NT2/D1 (cell line): Measurements from ENCODE around the gene CARD8.

Experiments used
- DNase-seq: peaks from one replicate; pipeline ENCODE4 v3.0.0-alpha.2; 2011; ENCODE audit warnings: low read depth, low spot score
- H3K27me3 ChIP-seq: 2 replicates; pipeline ENCODE4 v1.6.0; 2011; ENCODE audit warnings: mild to moderate bottlenecking; ENCODE audit not compliant: insufficient read length, insufficient read depth
- H3K36me3 ChIP-seq: 2 replicates; pipeline ENCODE4 v1.6.1; 2011; ENCODE audit warnings: mild to moderate bottlenecking, low read length, mixed read lengths; ENCODE audit not compliant: insufficient read depth, insufficient read length
- H3K4me1 ChIP-seq: 2 replicates; pipeline ENCODE4 v1.5.1; 2011; ENCODE audit not compliant: insufficient read depth, insufficient read length
- H3K4me3 ChIP-seq: 2 replicates; pipeline ENCODE4 v1.5.1; 2011; ENCODE audit warnings: low read depth; ENCODE audit not compliant: insufficient read length
- H3K9ac ChIP-seq: 2 replicates; pipeline ENCODE4 v1.6.0; 2011; ENCODE audit warnings: low read depth; ENCODE audit not compliant: insufficient read length
- H3K9me3 ChIP-seq: 2 replicates; pipeline ENCODE4 v1.5.1; 2011; ENCODE audit warnings: mild to moderate bottlenecking, low read length; ENCODE audit not compliant: insufficient read depth
- SUZ12 ChIP-seq: IDR thresholded peaks from 2 replicates; pipeline ENCODE4 v1.6.1; 2011; ENCODE audit not compliant: insufficient read length, insufficient read depth; ENCODE audit errors: extremely low read depth
- YY1 ChIP-seq: IDR thresholded peaks from 2 replicates; pipeline ENCODE4 v1.6.1; 2011; ENCODE audit not compliant: insufficient read length, insufficient read depth
- ZNF274 ChIP-seq: IDR thresholded peaks from 2 replicates; pipeline ENCODE4 v1.6.1; 2011; ENCODE audit warnings: mild to moderate bottlenecking, low read depth, low read length

CARD8 gene

DNA sequence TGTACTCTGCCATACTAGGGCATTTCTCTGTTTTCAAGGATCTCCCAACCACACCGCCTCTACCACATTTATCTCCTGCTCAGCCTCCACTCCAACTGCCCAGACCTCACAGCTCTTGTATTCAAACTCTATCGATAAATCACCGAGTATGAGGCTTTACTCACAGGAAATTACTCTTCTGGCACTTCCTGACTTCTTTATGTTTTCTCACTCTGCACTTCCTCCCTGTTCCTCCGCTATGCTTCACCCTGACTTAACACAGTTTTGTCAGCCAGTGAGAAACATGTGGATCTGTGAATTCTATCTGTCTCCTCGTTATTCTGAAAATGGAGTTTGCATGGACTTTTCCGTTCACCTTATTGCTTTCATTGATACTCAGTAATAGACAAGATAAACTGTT, 2.6 kb upstream of the CARD8 start:
- TF ChIP-seq SUZ12 (no peak), ZNF274 (no peak), YY1 (no peak)
- Histone ChIP-seq H3K9me3 (peaks cover 5% of the 10 kb centered on the region; the same call in 1 of the 2 replicates), H3K27me3 (peaks cover 5% of the 10 kb centered on the region), H3K4me1 (no peaks in the 10 kb centered on the region), H3K4me3 (no peak overlapping the region), H3K36me3 (no peaks in the 10 kb centered on the region), H3K9ac (no peak overlapping the region)
- no peak for DNase-seq

DNA sequence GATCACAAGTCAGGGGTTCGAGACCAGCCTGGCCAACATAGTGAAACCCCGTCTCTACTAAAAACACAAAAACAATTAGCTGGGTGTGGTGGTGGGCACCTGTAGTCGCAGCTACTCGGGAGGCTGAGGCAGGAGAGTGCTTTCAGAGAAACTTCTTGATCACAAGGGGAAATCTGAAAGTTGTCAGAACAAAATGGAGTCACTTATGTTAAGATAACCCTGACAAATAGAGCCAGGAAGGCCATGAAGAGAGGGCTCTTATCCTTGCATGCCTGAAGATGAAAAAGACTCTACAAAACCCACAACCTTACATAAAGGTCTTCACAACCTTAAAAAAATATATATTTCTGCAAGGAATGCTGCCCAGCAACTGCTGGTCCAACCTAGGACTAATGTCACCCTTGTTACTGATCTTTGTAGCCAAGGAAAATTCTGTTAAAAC, 1.2 kb downstream of the CARD8 start:
- Histone ChIP-seq H3K27me3 (no peaks in the 10 kb centered on the region), H3K9me3 (peaks cover 11% of the 10 kb centered on the region; the same call in 1 of the 2 replicates), H3K9ac (no peak overlapping the region), H3K4me1 (no peaks in the 10 kb centered on the region), H3K36me3 (no peaks in the 10 kb centered on the region), H3K4me3 (no peak overlapping the region)
- DNase-seq: no peak
- TF ChIP-seq SUZ12 (no peak), YY1 (no peak), ZNF274 (no peak)

DNA sequence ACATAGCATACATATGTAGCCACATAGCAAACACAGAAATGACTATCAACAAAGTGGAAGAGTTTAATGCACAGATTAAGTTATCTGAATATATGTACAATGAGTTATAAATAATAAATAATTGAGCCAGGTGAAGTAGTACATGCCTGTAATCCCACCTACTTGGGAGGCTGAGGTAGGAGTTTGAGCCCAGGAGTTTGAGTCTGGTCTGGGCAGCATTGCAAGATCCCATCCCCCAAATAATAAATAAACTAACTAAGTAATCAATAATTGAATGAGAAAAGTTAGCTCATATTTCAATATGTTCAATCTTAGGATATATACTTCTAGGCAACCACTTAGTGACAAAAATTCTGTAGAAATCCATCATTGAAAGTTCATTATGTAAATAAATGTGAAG, 1.7 kb downstream of the CARD8 start:
- H3K9ac ChIP-seq: no peak overlapping the region

DNA sequence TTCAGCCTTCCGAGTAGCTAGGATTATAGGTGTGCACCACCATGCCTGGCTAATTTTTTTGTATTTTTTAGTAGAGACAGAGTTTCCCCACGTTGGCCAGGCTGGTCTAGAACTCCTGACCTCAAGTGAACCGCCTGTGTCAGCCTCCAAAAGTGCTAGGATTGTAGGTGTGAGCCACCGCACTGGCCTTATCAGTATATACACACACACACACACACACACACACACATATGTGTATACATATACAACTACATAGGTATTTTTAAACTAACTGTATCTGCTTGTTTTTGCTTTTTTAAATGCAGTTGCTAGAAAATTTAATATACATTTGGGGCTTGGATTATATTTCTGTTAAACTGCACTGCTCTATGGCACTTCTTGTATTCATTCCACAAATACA, 3.1 kb downstream of the CARD8 start:
- TF ChIP-seq ZNF274 (no peak), YY1 (no peak), SUZ12 (no peak)
- Histone ChIP-seq H3K4me1 (no peaks in the 10 kb centered on the region), H3K9ac (no peak overlapping the region), H3K4me3 (no peak overlapping the region), H3K9me3 (peaks cover 11% of the 10 kb centered on the region; the same call in 1 of the 2 replicates), H3K27me3 (no peaks in the 10 kb centered on the region), H3K36me3 (no peaks in the 10 kb centered on the region)
- DNase-seq: no peak

More for the DNA sequence above, 1.7 kb downstream of the CARD8 start:
- no peaks in the 10 kb centered on the region for H3K4me1 ChIP-seq
- no peaks in the 10 kb centered on the region for H3K36me3 ChIP-seq
- H3K27me3 ChIP-seq: no peaks in the 10 kb centered on the region
- DNase-seq: no peak
- H3K4me3 ChIP-seq: no peak overlapping the region
- TF ChIP-seq SUZ12: no peak
- TF ChIP-seq ZNF274: no peak
- TF ChIP-seq YY1: no peak
- H3K9me3 ChIP-seq: peaks cover 11% of the 10 kb centered on the region; the same call in 1 of the 2 replicates

DNA sequence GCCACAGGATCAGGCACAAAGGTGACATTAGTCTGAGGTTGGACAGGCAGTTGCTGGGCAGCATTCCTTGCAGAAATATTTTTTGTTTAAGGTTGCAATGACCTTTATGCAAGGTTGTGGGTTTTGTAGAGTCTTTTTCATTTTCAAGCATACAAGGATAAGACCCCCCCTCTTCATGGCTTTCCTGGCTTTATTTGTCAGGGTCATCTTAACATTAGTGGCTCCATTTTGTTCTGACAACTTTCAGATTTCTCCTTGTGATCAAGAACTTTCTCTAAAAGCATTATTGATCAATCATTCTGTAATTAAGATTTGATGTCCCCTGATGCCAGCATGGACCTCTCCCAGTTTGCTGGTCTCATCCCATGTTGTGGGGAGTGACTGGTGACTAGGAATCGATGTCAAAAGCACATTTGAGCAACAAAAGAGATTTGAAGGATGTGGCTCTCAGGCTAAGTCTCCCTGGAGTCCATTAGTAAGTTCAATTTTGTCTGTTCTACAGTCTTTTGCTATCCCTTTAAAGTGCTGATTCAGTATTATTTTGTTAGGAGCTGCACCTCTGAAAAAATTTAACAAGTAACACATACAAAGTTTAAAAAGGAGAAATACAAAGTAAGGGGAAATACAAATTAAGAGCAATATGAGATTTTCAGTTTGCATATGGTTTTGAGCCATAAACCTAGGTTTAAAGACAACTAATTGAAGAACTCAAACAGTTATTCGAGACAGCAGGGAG, 5.3 kb downstream of the CARD8 start:
- no peak for DNase-seq
- Histone ChIP-seq H3K9ac (no peak overlapping the region), H3K36me3 (no peaks in the 10 kb centered on the region), H3K4me1 (no peaks in the 10 kb centered on the region), H3K4me3 (no peak overlapping the region), H3K9me3 (peaks cover 11% of the 10 kb centered on the region; the same call in 1 of the 2 replicates), H3K27me3 (no peaks in the 10 kb centered on the region)
- TF ChIP-seq YY1: no peak
- TF ChIP-seq ZNF274: no peak
- no peak for TF ChIP-seq SUZ12

DNA sequence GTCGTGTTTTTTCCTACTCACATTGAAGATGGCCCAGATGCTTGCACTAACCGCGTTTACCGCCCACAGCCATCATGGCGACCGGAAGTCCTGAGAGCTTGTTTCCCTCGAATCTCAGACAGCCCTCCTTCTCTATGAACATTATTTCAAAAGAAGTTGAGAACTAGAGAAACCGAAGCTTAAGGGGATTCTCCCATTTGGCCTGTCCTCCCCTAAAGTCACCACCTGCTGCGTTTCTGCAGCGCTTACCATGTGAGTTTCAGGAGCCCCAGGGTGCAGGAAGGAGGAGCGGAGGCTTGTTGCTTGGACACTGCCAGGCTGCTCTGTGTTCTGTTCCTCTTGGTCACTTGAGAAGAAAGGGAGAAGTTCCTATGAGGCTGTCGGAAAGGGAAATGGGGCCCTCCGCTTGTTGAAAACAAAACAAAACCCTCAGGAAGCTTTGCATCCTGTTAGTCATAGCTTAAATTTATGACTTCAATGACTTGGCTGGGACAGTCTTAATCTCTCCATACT, 6.2 kb downstream of the CARD8 start:
- Histone ChIP-seq H3K36me3 (no peaks in the 10 kb centered on the region), H3K9ac (no peak overlapping the region), H3K4me1 (no peaks in the 10 kb centered on the region), H3K27me3 (no peaks in the 10 kb centered on the region), H3K4me3 (no peak overlapping the region), H3K9me3 (peaks cover 11% of the 10 kb centered on the region; the same call in 1 of the 2 replicates)
- DNase-seq: no peak
- TF ChIP-seq YY1 (no peak), SUZ12 (no peak), ZNF274 (no peak)

DNA sequence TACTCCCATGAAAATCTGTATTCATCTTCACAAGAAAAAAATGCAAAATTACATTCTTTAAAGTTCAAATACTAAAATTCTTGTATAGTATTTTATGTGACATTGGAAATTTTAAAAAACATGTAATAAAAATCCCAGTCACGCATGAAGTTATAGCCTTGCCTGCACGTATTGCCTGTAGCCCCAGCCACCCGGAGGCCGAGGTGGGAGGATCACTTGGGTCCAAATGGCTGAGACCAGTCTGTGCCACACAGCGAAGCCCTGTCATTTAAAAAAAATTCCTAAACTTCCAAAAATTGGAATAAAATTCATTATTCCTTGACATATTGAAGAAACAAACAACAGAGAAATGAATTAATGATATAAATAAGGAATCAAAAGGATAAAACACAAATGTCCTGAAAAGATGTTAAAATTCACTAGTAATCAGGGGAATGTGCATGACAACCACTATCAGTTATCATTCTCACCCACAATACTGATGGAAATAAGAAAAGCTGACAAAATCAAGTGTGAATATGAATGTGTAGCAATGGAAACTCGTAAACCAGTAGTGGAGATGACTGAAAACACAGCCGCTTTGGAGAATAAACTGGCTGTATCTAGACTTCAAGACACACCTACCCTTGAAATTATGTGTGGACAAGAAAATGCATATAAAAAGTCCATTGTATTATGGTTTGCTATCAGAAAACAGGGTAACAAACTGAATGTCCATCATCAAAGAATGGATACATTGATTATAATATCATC, 7.5 kb downstream of the CARD8 start:
- Histone ChIP-seq H3K27me3 (no peaks in the 10 kb centered on the region), H3K4me1 (no peaks in the 10 kb centered on the region)

More for the DNA sequence above, 7.5 kb downstream of the CARD8 start:
- peaks cover 6% of the 10 kb centered on the region; the same call in 1 of the 2 replicates for H3K9me3 ChIP-seq
- no peak overlapping the region for H3K4me3 ChIP-seq
- no peak overlapping the region for H3K9ac ChIP-seq
- no peak for DNase-seq
- H3K36me3 ChIP-seq: no peaks in the 10 kb centered on the region
- no peak for TF ChIP-seq SUZ12
- TF ChIP-seq YY1: no peak
- no peak for TF ChIP-seq ZNF274
